H9 (cell line): ENCODE results near the gene NFE2. TPM values are rescaled to one million over a fixed set of nuclear protein-coding genes. Genes with fewer than 3 reads are reported as not detected.
A peak's percentile ranks its signal among the peaks of the same experiment; 100 is the strongest.

Experiments
- DNase-seq: peaks from one replicate; pipeline ENCODE4 v3.0.0-alpha.2; 2017
- H2AFZ ChIP-seq: one replicate; pipeline ENCODE4 v1.6.1; 2013; ENCODE audit warnings: mild to moderate bottlenecking, low read length, control low read depth, moderate library complexity
- H2AK5ac ChIP-seq: 2 replicates; pipeline ENCODE4 v1.6.1; 2013; ENCODE audit warnings: low read length, control low read depth, mixed read lengths; ENCODE audit not compliant: insufficient read length
- H2BK120ac ChIP-seq: one replicate; pipeline ENCODE4 v1.6.1; 2013; ENCODE audit warnings: low read depth, mild to moderate bottlenecking, low read length, control low read depth, inconsistent platforms; ENCODE audit not compliant: poor library complexity, severe bottlenecking
- H2BK12ac ChIP-seq: 2 replicates; pipeline ENCODE4 v1.6.1; 2013; ENCODE audit warnings: low read length, control low read depth, mixed read lengths, low read depth; ENCODE audit not compliant: insufficient read length
- H2BK15ac ChIP-seq: 2 replicates; pipeline ENCODE4 v1.6.1; 2013; ENCODE audit warnings: low read depth, low read length, control low read depth
- H2BK20ac ChIP-seq: one replicate; pipeline ENCODE4 v1.6.1; 2013; ENCODE audit warnings: low read depth, mild to moderate bottlenecking, low read length, control low read depth, inconsistent platforms; ENCODE audit not compliant: poor library complexity, severe bottlenecking
- H2BK5ac ChIP-seq: 2 replicates; pipeline ENCODE4 v1.6.1; 2013; ENCODE audit warnings: low read length, control low read depth, mixed read lengths; ENCODE audit not compliant: insufficient read length
- H3K14ac ChIP-seq: 2 replicates; pipeline ENCODE4 v1.6.1; 2013; ENCODE audit warnings: low read length, control low read depth; ENCODE audit not compliant: insufficient read depth
- H3K18ac ChIP-seq: 2 replicates; pipeline ENCODE4 v1.6.1; 2013; ENCODE audit warnings: low read depth, mild to moderate bottlenecking, mixed read lengths, low read length, control low read depth; ENCODE audit not compliant: insufficient read length
- H3K23ac ChIP-seq: 2 replicates; pipeline ENCODE4 v1.6.1; 2013; ENCODE audit warnings: low read length, control low read depth, mixed read lengths, low read depth; ENCODE audit not compliant: insufficient read length
- H3K23me2 ChIP-seq: 2 replicates; pipeline ENCODE4 v1.6.1; 2013; ENCODE audit warnings: low read depth, mild to moderate bottlenecking, mixed read lengths, low read length, control low read depth; ENCODE audit not compliant: insufficient read length, poor library complexity, severe bottlenecking
- H3K27ac ChIP-seq: 2 replicates; pipeline ENCODE4 v1.5.1; 2013; ENCODE audit warnings: low read length, control low read depth, mixed read lengths, low read depth; ENCODE audit not compliant: insufficient read length
- H3K27me3 ChIP-seq: 2 replicates; pipeline ENCODE4 v1.6.1; 2013; ENCODE audit warnings: low read length, control low read depth, inconsistent platforms; ENCODE audit not compliant: insufficient read depth
- H3K4ac ChIP-seq: 2 replicates; pipeline ENCODE4 v1.6.1; 2013; ENCODE audit warnings: low read depth, mild to moderate bottlenecking, control low read depth, inconsistent platforms, low read length, moderate library complexity
- H3K4me1 ChIP-seq: 2 replicates; pipeline ENCODE4 v1.6.1; 2013; ENCODE audit warnings: low read length, control low read depth, inconsistent platforms; ENCODE audit not compliant: insufficient read depth
- H3K4me2 ChIP-seq: 2 replicates; pipeline ENCODE4 v1.6.1; 2013; ENCODE audit warnings: low read length, control low read depth, mixed read lengths; ENCODE audit not compliant: insufficient read length, insufficient read depth
- H3K56ac ChIP-seq: 2 replicates; pipeline ENCODE4 v1.6.1; 2013; ENCODE audit warnings: low read depth, mild to moderate bottlenecking, mixed read lengths, low read length, control low read depth; ENCODE audit not compliant: insufficient read length
- H3K79me1 ChIP-seq: 2 replicates; pipeline ENCODE4 v1.6.1; 2013; ENCODE audit warnings: low read depth, mild to moderate bottlenecking, moderate library complexity, low read length, control low read depth, inconsistent platforms; ENCODE audit not compliant: insufficient read depth, poor library complexity, severe bottlenecking
- H3K79me2 ChIP-seq: 2 replicates; pipeline ENCODE4 v1.6.1; 2013; ENCODE audit warnings: low read length, control low read depth, inconsistent platforms; ENCODE audit not compliant: insufficient read depth
- H3K9ac ChIP-seq: 2 replicates; pipeline ENCODE4 v1.6.1; 2013; ENCODE audit warnings: low read length, control low read depth, mixed read lengths; ENCODE audit not compliant: insufficient read length; ENCODE audit errors: extremely low read depth
- H3K9me3 ChIP-seq: one replicate; pipeline ENCODE4 v1.6.1; 2013; ENCODE audit warnings: low read depth, low read length, inconsistent platforms; ENCODE audit not compliant: control insufficient read depth
- H3T11ph ChIP-seq: one replicate; pipeline ENCODE4 v1.6.1; 2013; ENCODE audit warnings: mild to moderate bottlenecking, low read length, control low read depth, inconsistent platforms
- H4K20me1 ChIP-seq: one replicate; pipeline ENCODE4 v1.6.1; 2013; ENCODE audit not compliant: control insufficient read depth, insufficient read length, insufficient read depth
- H4K5ac ChIP-seq: 2 replicates; pipeline ENCODE4 v1.6.1; 2013; ENCODE audit warnings: low read depth, mild to moderate bottlenecking, mixed read lengths, low read length, control low read depth; ENCODE audit not compliant: insufficient read length
- H4K8ac ChIP-seq: replicated peaks from 2 replicates; pipeline ENCODE4 v1.6.1; 2013; ENCODE audit warnings: low read length, control low read depth, mixed read lengths, low read depth; ENCODE audit not compliant: insufficient read length
- H4K91ac ChIP-seq: 2 replicates; pipeline ENCODE4 v1.6.1; 2013; ENCODE audit warnings: low read depth, mild to moderate bottlenecking, moderate library complexity, mixed read lengths, low read length, control low read depth; ENCODE audit not compliant: insufficient read length
- H3K27ac Mint-ChIP-seq, 3 experiments: 2 replicates in 2 of 3; 3 replicates in 1 of 3; pipeline ENCODE4 v1.8.0; 2020 to 2021; ENCODE audit warnings: mixed read lengths in 3 of 3, mild to moderate bottlenecking in 1 of 3, moderate library complexity in 1 of 3
- H3K27me3 Mint-ChIP-seq: 2 replicates; pipeline ENCODE4 v1.8.0; 2021; ENCODE audit warnings: low read depth, mild to moderate bottlenecking, moderate library complexity, mixed read lengths
- H3K36me3 Mint-ChIP-seq, 3 experiments: 2 replicates in 2 of 3; 3 replicates in 1 of 3; pipeline ENCODE4 v1.8.0; 2020 to 2021; ENCODE audit warnings: low read depth in 3 of 3, mixed read lengths in 3 of 3; ENCODE audit not compliant: insufficient read depth in 1 of 3
- H3K4me1 Mint-ChIP-seq, 2 experiments: 2 replicates each; pipeline ENCODE4 v1.8.0; 2020; ENCODE audit warnings: mixed read lengths in 2 of 2
- H3K4me3 Mint-ChIP-seq, 2 experiments: 2 replicates in 1 of 2; 3 replicates in 1 of 2; pipeline ENCODE4 v1.8.0; 2020 to 2021; ENCODE audit warnings: mild to moderate bottlenecking in 2 of 2, mixed read lengths in 2 of 2, moderate library complexity in 1 of 2
- H3K9me3 Mint-ChIP-seq, 2 experiments: 2 replicates in 1 of 2; 3 replicates in 1 of 2; pipeline ENCODE4 v1.8.0; 2020; ENCODE audit warnings: mild to moderate bottlenecking in 2 of 2, mixed read lengths in 2 of 2, moderate library complexity in 1 of 2
- CTCF ChIP-seq: fragments of 200-600 bp; sonication (generic); conservative IDR thresholded peaks from 3 replicates; pipeline ENCODE4 v1.8.0; 2021; ENCODE audit warnings: antibody characterized with exemption, mild to moderate bottlenecking
- WGBS: extraction: QIAGEN DNeasy Blood & Tissue Kit; methylation state at CpG from one replicate; pipeline ENCODE4 v1.1.7; 2013; ENCODE audit warnings: missing lambda C conversion rate, low lambda C conversion rate, mixed read lengths; ENCODE audit not compliant: insufficient read length; ENCODE audit errors: extremely low coverage; 5-methylcytosine and 5-hydroxymethylcytosine counted together
- total RNA-seq: library from RNA; stranded (reverse); gene quantifications from 2 replicates; pipeline ENCODE4 v1.2.1, GENCODE V29; 2021

The NFE2 gene
- total RNA-seq, 1 experiment from 2014 or later: 1.2 TPM

- H3K27me3 Mint-ChIP-seq: no peaks in the 10 kb centered on the region; the same call in 1 of the 2 replicates
- H3K9me3 ChIP-seq: no peaks in the 10 kb centered on the region
- no peak overlapping the region for H4K8ac ChIP-seq
- no peak overlapping the region for H3K4ac ChIP-seq
- H3K4me1 Mint-ChIP-seq: peaks cover 18 to 26% of the 10 kb centered on the region in 2 experiments
- H3K79me2 ChIP-seq: peaks cover 16% of the 10 kb centered on the region; the same call in 1 of the 2 replicates
- no peak overlapping the region for H4K5ac ChIP-seq
- no peak for DNase-seq
- H3K23me2 ChIP-seq: peaks cover 7% of the 10 kb centered on the region
- H3K79me1 ChIP-seq: no peaks in the 10 kb centered on the region
- H3K27me3 ChIP-seq: no peaks in the 10 kb centered on the region
- peaks cover 23 to 27% (median 24%) of the 10 kb centered on the region in 3 experiments for H3K36me3 Mint-ChIP-seq
- no peak overlapping the region for H2BK20ac ChIP-seq
- no peak overlapping the region; a peak in 1 of 5 replicates for H3K4me3 Mint-ChIP-seq
- no peak overlapping the region for H2AK5ac ChIP-seq
- H3T11ph ChIP-seq: no peak overlapping the region
- no peaks in the 10 kb centered on the region for H3K9me3 Mint-ChIP-seq
- no peak overlapping the region for H2AFZ ChIP-seq
- H3K4me1 ChIP-seq: no peaks in the 10 kb centered on the region
- H3K23ac ChIP-seq: no peak overlapping the region
- no peak overlapping the region for H2BK5ac ChIP-seq
- no CpG with 5 or more reads among the region's 3 CpGs for WGBS
- H3K4me2 ChIP-seq: no peak overlapping the region
- no peak overlapping the region for H3K18ac ChIP-seq
- no peak overlapping the region for H3K56ac ChIP-seq
- H2BK15ac ChIP-seq: no peak overlapping the region
- no peak overlapping the region for H4K91ac ChIP-seq
- no peaks in the 10 kb centered on the region for H4K20me1 ChIP-seq
- H2BK120ac ChIP-seq: no peak overlapping the region
- no peak for TF ChIP-seq CTCF
- no peak overlapping the region for H2BK12ac ChIP-seq
- peak overlapping the region in 2 of 3 experiments; percentile 13 to 45; a peak in 2 of 7 replicates for H3K27ac Mint-ChIP-seq
- no peak overlapping the region for H3K14ac ChIP-seq
- H3K27ac ChIP-seq: no peak overlapping the region
- H3K9ac ChIP-seq: peak overlapping the region; percentile 33
Measured at GRCh38 chr12:54276368-54276767, 24.4 kb downstream of the NFE2 start.
